ENCODE results near the gene OGN.

GRCh38 chr9:92381775-92382174 lies 22.6 kb downstream of the OGN start:
- no peak for TF ChIP-seq EZH2 (IDR thresholded peaks at IDR 0.05; ENCODE audit: borderline replicate concordance, low read depth, low read length, poor library complexity, severe bottlenecking)
- no peak for TF ChIP-seq CTCF (conservative IDR thresholded peaks at IDR 0.05; ENCODE audit: low read depth, low read length)
